MM.1S (cell line): Measurements from ENCODE around the gene TCL1A.

Source experiments
- DNase-seq: peaks from one replicate; pipeline ENCODE4 v3.0.0-alpha.2; 2015
- H2AFZ ChIP-seq: fragments of 300-600 bp; sonication (generic); 2 replicates; pipeline ENCODE4 v1.6.0; 2016; ENCODE audit warnings: antibody characterized with exemption, low read length
- H3F3A ChIP-seq: fragments of 300-600 bp; sonication (generic); 2 replicates; pipeline ENCODE4 v1.6.1; 2016; ENCODE audit warnings: mild to moderate bottlenecking, antibody characterized with exemption, low read length, moderate library complexity, mixed read lengths; ENCODE audit not compliant: insufficient read depth
- H3K27ac ChIP-seq: fragments of 300-600 bp; sonication (generic); 2 replicates; pipeline ENCODE4 v1.5.1; 2016; ENCODE audit warnings: mild to moderate bottlenecking, low read length
- H3K27me3 ChIP-seq: fragments of 300-600 bp; sonication (generic); replicated peaks from 2 replicates; pipeline ENCODE4 v1.6.0; 2016; ENCODE audit warnings: low read length; ENCODE audit not compliant: insufficient read depth
- H3K36me3 ChIP-seq: fragments of 300-600 bp; sonication (generic); replicated peaks from 2 replicates; pipeline ENCODE4 v1.6.1; 2016; ENCODE audit warnings: mild to moderate bottlenecking, low read length, mixed read lengths; ENCODE audit not compliant: insufficient read depth
- H3K4me1 ChIP-seq: fragments of 300-600 bp; sonication (generic); 2 replicates; pipeline ENCODE4 v1.6.1; 2016; ENCODE audit warnings: low read length, mixed read lengths
- H3K4me2 ChIP-seq: fragments of 300-600 bp; sonication (generic); 2 replicates; pipeline ENCODE4 v1.6.0; 2016; ENCODE audit warnings: low read depth, low read length
- H3K4me3 ChIP-seq: fragments of 300-600 bp; sonication (generic); 2 replicates; pipeline ENCODE4 v1.5.1; 2016; ENCODE audit warnings: low read length, mixed read lengths
- H3K79me2 ChIP-seq: fragments of 300-600 bp; sonication (generic); 2 replicates; pipeline ENCODE4 v1.6.1; 2016; ENCODE audit warnings: mixed run types, low read length, mixed read lengths
- H3K9ac ChIP-seq: fragments of 300-600 bp; sonication (generic); 2 replicates; pipeline ENCODE4 v1.6.1; 2016; ENCODE audit warnings: low read length, mixed read lengths
- H3K9me2 ChIP-seq: fragments of 300-600 bp; sonication (generic); replicated peaks from 2 replicates; pipeline ENCODE4 v1.6.1; 2016; ENCODE audit warnings: mild to moderate bottlenecking, low read length, mixed read lengths; ENCODE audit not compliant: insufficient read depth
- H3K9me3 ChIP-seq: fragments of 300-600 bp; sonication (generic); replicated peaks from 2 replicates; pipeline ENCODE4 v1.6.1; 2016; ENCODE audit warnings: mild to moderate bottlenecking, low read length, mixed read lengths; ENCODE audit not compliant: insufficient read depth
- H4K20me1 ChIP-seq: fragments of 300-600 bp; sonication (generic); 2 replicates; pipeline ENCODE4 v1.6.1; 2016; ENCODE audit warnings: mild to moderate bottlenecking, low read length, moderate library complexity, mixed read lengths; ENCODE audit not compliant: insufficient read depth
- CTCF ChIP-seq: fragments of 300-600 bp; sonication (generic); IDR thresholded peaks from 2 replicates; pipeline ENCODE4 v1.5.1; 2016; ENCODE audit warnings: antibody characterized with exemption, low read length, mixed read lengths
- EZH2 ChIP-seq: fragments of 300-600 bp; sonication (generic); optimal IDR thresholded peaks from 2 replicates; pipeline ENCODE3; 2017; ENCODE audit warnings: low read depth, mild to moderate bottlenecking, antibody characterized with exemption, low read length, mixed read lengths
- EZH2phosphoT487 ChIP-seq: fragments of 300-600 bp; sonication (generic); IDR thresholded peaks from 2 replicates; pipeline ENCODE4 v1.6.1; 2018; ENCODE audit warnings: antibody characterized with exemption, low read length

Gene TCL1A

GRCh38 chr14:95696741-95697140, 17.2 kb downstream of the TCL1A start:
- Histone ChIP-seq H3K36me3 (no peaks in the 10 kb centered on the region), H3F3A (no peaks in the 10 kb centered on the region), H3K4me2 (no peak overlapping the region), H3K27ac (no peak overlapping the region), H2AFZ (no peak overlapping the region), H3K9ac (no peak overlapping the region), H3K4me1 (no peaks in the 10 kb centered on the region), H4K20me1 (no peaks in the 10 kb centered on the region), H3K79me2 (no peaks in the 10 kb centered on the region), H3K9me3 (no peaks in the 10 kb centered on the region), H3K4me3 (no peak overlapping the region), H3K27me3 (no peaks in the 10 kb centered on the region), H3K9me2 (no peaks in the 10 kb centered on the region)
- no peak for DNase-seq
- no peak for TF ChIP-seq EZH2phosphoT487
- no peak for TF ChIP-seq EZH2
- no peak for TF ChIP-seq CTCF

GRCh38 chr14:95695913-95696312, 18.0 kb downstream of the TCL1A start:
- Histone ChIP-seq H3K9ac (no peak overlapping the region), H3F3A (no peaks in the 10 kb centered on the region), H3K4me3 (no peak overlapping the region), H2AFZ (no peak overlapping the region), H3K27me3 (no peaks in the 10 kb centered on the region), H3K36me3 (no peaks in the 10 kb centered on the region), H3K9me3 (no peaks in the 10 kb centered on the region), H4K20me1 (no peaks in the 10 kb centered on the region), H3K9me2 (no peaks in the 10 kb centered on the region), H3K79me2 (no peaks in the 10 kb centered on the region), H3K4me1 (no peaks in the 10 kb centered on the region), H3K27ac (no peak overlapping the region), H3K4me2 (no peak overlapping the region)
- TF ChIP-seq EZH2phosphoT487 (no peak), CTCF (no peak), EZH2 (no peak)
- DNase-seq = no peak

GRCh38 chr14:95695051-95695450, 18.9 kb downstream of the TCL1A start:
- H3K9me3 ChIP-seq = no peaks in the 10 kb centered on the region
- no peaks in the 10 kb centered on the region for H3K36me3 ChIP-seq
- no peak overlapping the region for H3K27ac ChIP-seq
- H3K9ac ChIP-seq = no peak overlapping the region
- TF ChIP-seq EZH2 (no peak), EZH2phosphoT487 (no peak), CTCF (no peak)
- H3K9me2 ChIP-seq = no peaks in the 10 kb centered on the region
- H3K4me3 ChIP-seq = no peak overlapping the region
- DNase-seq = no peak
- H3K4me2 ChIP-seq = no peak overlapping the region
- H4K20me1 ChIP-seq = no peaks in the 10 kb centered on the region
- H3K79me2 ChIP-seq = no peaks in the 10 kb centered on the region
- no peaks in the 10 kb centered on the region for H3K27me3 ChIP-seq
- H3F3A ChIP-seq = no peaks in the 10 kb centered on the region
- no peaks in the 10 kb centered on the region for H3K4me1 ChIP-seq
- no peak overlapping the region for H2AFZ ChIP-seq
